Stimulated activated CD8-positive, alpha-beta memory T cell treated with anti-CD3 and anti-CD28 coated beads, Interleukin-12 subunit alpha, Interleukin-12 subunit beta, amount 100 ng/mL, for 1 hour (primary cell): ENCODE results near the gene YTHDC2.

Experiments used
- DNase-seq: peaks from one replicate; pipeline ENCODE4 v3.0.0-alpha.2; 2020; ENCODE audit warnings: low read depth

The YTHDC2 gene

DNA sequence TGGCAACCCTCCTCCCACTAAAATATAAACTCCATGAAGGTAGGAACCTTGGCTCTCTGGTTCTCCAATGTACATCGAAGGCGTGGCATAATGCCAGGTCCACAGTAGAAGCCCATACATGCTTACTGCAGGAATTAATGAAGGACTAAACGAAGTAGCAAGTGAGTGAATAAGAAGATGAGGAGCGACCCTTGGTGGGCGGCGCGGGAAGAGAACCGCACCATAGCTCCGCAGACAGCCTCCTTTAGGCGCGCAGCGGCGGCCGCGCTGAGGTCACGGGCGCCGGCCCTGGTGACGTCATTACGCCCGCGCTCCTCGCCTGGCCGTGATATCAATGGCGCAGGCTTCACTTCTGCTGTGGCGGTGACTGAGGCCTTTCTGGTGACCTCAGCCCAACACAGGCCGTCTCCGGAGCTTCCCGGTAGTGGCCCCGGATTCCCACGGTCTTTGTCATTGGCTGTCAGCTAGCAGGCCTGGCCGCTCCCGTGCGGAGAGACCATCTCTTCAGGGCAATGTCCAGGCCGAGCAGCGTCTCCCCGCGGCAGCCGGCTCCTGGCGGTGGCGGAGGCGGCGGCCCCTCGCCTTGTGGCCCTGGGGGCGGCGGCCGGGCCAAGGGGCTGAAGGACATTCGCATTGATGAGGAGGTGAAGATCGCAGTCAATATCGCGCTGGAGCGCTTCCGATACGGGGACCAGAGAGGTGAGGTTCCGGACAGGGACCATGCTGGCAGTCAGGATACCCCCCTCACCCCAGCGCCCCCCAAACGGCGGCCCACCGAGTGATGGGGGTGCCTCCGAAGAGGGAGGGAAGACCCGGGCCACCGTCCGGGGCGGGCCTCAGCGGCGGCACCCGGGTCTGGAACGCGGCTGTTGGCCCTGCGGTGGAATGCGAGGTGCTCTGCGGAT, at the start of gene YTHDC2:
Gene YTHDC2 (plus strand): TSS at position 311 of the 905 bp plus-strand sequence. CDS start 202 bp downstream, at position 513.
- peak; percentile 73 for DNase-seq

DNA sequence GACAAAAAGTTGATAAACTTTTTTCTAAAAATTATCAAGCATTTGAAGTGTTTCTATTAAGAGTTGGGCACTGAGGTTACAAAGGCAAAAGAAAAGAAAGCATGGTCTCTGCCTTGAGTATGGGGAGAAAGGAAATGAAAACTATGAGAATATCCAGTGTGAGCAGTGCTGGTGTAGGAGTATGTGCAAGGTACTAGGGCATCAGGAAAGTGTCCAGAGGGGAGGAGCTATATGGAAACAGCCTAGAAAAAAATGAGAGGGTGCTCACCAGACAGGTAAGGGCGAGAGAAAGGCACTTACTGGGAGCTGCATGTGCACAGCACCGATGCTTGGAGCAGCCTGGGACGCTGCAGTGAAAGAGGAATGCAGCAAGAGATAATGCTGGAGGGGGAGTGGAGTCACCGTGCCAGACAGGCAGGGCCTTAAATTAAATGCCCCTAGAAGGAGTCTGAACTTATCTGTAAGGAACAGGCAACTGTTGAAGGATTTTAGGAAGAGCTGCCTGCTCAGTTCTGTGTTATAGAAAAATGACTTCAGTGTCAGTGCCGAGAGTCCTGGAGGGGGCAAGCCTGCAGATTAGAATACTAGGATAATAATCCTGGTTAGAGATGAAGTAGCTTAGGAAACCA, 39.3 kb upstream of the YTHDC2 start:
- no peak for DNase-seq

DNA sequence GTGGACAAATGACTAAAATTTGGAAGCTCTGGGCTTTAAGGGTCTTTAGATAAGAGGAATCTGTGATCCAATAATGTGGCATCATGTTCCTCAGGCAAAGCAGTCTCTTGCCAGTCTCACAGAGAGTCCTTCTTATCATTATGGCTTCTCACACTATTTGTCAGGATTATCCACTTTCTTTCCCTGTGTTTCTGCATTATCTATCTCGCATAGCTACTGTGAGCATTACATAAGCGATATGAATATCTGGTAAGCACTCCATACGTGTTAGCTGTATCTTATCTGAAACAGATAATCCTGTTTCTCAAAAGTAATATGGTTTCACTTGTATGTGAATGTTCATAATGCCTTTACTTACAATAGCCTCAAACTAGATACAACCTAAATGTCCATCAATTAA, 34.8 kb upstream of the YTHDC2 start:
- DNase-seq = no peak

DNA sequence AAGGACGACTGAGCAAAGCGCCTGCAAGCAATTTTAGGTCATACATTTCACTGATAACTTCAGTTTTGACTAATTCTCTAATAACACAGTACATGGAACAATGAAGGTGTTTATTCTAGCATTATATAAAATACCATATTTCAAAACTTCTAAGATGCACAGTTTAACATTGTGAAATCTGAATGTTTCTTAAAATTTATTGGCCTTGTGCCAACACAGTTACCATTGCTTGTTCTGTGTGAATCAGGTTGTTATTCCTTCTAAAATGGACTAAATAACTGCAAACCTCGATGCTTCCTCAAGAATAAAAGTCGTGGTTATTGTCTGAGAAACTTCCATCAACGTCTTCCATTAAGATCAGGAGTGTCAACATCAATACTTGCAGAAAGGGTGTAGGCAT, 33.3 kb upstream of the YTHDC2 start:
- no peak for DNase-seq

DNA sequence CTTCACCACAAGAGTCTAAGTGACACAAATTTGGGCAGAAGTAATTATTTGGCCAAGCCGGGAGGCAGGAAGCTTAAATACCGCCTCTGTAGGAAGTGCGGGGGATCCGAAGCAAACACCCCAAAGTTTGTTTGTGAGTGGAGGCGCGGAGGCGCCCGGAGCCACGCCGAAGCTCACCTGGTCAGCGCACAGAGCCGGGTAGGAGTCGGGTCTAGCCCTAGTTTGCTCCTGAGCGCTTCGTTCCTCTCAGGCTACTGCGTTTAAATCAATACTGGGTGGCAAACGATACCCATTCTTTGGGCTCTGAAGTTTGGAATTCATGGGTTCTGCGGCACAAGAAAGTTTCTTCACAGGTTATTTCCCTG, 26.1 kb upstream of the YTHDC2 start:
- DNase-seq = no peak

DNA sequence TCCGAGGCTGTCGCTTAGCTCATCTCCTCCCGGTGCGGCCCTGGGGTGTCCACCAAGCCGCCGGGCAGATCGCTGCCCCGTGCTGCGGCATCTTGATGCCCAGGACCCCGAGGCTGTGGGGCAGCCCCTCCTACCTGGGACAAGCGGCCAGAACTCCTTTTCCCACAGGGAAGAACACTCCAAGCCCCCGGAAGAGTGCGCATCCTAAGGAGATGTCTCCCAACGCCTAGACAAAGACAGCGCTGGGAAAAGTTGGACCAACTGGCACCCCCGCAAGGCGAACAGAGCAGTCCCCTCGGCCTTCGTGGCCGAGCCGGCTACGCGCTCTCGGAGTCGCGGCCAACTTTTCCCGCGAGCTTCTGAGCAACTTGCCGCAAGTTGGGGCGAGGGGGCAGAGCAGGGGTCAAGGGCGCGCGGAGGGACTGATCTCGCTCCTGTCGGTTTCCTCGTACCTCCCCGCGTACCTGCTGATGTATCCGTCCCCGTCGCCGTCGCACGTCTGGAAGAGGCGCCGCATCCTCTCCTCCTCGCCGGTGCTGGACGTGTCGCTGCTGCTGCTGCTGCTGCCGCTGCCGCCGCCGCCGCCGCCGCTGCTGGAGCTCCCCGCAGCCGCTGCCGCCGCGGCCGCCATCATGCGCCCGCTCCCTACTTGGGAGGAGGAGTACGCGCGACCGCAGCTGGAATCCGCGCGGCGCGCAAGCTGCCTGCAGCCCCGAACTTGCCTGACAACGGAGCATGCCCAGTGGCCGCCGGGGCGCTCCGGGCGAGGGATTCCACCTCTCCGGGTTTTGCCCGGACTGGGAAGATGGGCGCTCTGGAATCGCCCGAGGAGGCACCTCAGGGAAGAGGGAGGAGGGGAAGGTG, 25.5 kb upstream of the YTHDC2 start, which contains the start of gene MCC:
Gene MCC (minus strand): TSS at position 673 of the 864 bp plus-strand sequence.
- DNase-seq = no peak

DNA sequence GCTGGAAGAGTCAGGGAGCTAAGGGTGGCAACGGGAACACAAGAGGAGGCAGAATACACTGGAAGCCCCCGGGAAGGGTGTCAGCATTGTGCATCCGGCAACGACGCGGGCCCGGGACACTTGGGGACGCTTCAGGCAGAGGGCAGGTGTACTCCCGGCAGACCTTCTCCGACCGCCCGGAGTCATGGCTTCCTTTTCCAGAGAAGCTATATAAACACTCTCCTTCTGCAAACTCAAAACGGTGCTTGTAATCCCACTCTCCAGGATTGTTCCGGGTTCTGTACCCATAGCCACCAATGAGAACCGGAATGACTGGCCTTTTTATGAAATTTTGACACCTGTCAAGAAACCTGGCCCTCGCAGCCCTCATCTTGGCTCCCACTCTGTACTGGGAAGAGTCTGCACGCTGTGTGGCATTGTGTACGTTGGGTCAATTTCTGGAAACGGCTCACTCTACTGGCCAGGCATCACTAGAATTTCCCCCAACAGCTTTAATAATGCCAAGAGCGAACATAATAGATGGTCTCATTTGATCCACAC, 24.8 kb upstream of the YTHDC2 start:
- no peak for DNase-seq

DNA sequence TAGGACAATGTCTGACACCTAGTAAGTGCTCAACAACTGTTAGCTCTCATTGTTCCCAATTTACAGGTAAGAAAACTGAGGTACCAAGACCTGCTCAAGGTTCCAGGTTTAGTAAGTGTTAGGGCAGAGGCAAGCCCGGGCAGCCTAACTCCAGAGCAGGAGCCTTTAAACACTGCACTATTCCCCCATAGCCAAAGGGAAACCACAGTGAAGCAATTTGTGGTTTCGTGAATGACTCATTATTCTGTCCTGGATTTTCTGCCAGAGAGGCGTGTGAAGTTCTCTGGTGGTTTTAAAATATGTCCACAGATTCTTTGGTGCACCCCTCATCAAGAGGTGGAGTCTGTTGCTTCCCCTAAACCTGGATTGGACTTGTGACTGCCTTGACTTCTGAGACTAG, 24.2 kb upstream of the YTHDC2 start:
- DNase-seq = no peak

DNA sequence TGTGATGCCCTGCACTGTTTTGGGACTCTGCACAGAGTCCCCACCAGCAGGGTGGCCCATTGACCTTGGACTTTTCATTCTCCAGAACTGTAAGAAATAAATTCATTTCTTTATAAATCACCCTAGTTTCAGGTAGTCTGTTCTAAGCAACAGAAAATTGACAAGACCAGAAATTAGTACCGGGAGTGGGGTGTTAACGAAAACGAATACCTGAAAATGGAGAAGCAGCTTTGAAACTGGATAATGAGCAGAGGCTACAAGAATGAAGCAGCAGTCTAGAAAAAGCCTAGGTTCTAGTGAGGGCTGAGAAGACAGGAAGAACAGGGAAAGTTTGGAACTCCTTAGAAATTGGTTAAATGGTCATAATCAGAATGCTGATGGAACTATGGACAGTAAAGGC, 23.2 kb upstream of the YTHDC2 start:
- no peak for DNase-seq

DNA sequence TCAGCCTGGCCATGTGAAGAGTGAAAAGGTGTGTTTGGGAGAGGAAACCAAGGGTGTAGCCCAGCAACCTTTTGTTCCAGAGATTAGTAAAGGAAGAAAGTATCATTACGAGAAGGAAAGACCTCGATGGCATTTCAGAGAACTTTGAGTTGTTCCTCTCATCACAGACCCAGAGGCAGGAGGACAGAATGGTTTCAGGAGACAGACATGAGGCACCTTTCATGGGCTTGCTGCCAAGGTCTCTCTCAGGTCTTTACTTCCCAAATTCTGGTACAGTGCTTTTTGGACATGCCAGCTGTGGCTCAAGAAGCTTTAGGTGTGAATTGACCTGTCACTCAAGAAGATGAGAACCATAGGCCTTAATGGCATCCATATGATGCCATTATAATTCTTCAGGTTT, 22.5 kb upstream of the YTHDC2 start:
- DNase-seq = no peak

DNA sequence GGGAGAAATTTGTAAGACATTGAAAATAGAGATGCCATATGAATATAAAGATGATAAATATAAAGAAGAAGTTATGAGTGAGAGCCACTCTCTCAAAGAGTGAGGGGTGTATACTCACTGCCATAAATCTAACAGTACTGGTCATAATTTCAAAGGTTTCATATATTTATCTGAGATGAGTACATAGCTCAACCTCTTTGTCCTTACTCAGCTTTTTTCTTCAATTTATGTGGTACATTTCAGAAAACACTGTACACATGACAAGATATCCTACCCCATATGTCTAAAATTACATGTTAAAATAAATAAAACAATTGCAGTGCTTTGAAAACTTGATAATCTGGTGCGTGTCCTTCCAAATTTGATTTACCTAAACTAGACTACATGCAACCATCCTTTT, 20.0 kb upstream of the YTHDC2 start:
- DNase-seq = no peak

DNA sequence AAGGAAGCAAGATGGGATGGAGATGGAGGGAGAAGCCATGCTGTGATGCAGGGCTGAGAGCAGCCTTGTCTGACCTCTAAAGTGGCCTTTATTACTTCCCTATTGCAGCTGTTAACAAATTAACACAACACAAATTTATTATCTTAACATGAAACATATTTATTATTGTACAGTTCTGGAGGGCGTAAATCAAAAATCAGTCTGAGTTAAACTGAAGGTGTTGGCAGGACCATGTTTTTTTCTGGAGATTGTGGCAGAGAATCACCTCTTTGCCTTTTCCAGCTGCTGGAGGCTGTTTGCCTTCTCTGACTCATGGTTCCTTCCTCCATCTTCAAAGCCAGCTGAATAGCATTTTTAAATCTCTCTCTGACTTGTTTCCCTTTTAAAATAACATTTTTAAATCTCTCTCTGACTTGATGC, 18.1 kb upstream of the YTHDC2 start:
- DNase-seq = no peak

DNA sequence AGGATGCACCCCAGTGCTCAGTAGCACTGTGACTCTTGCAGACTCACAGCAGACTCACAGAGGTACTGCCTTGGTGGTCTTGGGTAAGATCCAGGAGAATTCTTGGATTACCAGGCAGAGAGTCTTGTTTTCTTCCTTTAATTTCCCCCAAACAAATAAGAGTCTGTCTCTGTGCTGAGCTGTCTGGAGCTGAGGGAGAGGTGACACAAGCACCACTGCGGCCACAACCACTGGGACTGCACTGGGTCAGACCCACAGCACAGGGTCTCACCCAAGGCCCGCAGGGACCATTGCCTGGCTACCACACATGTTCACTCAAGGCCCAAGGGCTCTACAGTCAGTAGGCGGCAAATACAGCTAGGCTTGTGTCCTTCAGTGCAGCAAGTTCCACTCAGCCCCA, 11.4 kb upstream of the YTHDC2 start:
- DNase-seq = no peak

DNA sequence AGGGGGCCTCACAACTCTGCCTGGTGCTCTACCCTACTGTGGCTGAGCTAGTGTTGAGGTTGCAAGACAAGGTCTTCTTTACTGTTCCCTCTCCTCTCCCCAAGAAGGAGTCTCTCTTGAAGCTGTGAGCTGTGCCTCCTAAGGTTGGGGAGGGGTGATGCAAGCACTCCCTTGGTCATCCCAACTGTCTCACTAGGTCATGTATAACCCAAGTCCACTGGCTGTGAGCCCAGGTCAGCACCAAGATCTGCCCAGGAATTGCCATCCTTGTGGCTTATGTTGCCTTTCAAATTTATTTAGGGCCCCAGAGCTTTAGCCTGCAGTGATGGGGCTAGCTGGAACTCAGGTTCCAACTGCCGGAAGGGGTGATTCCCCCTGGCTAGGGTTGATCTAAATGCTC, 10.3 kb upstream of the YTHDC2 start:
- no peak for DNase-seq

DNA sequence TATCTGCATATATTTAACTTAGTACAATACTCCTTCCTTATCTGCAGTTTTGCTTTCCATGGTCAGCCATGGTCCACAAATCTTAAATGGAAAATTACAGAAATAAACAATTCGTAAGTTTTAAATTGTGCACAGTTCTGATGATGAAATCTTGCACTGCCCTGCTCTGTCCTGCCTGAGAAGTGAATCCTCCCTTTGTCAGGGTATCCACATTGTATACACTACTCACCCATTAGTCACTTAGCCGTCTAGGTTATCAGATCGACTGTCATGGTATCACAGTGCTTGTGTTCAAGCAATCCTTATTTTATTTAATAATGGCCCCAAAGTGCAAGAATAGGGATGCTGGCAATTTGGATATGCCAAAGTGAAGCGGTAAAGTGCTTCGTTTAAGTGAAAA, 8.3 kb upstream of the YTHDC2 start:
- DNase-seq = no peak

DNA sequence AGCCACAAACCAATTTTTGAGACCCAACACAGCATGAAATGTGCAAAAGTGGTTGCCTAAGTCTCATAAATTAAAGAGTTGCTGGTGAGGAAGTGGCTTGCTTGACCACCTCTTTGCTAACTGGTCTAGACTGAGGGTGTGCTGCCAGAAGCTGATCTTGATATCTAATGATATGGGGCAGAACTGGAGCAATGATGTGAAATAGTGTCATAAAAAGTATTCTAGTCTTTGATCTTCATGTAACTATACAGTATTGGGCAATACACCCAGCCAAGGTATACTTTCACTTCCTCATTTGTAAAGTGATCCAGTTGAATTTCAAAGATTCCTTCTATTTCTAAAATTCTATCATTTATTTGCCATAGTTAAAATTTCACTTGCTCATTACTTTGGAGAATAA, 5.9 kb upstream of the YTHDC2 start:
- DNase-seq = no peak

DNA sequence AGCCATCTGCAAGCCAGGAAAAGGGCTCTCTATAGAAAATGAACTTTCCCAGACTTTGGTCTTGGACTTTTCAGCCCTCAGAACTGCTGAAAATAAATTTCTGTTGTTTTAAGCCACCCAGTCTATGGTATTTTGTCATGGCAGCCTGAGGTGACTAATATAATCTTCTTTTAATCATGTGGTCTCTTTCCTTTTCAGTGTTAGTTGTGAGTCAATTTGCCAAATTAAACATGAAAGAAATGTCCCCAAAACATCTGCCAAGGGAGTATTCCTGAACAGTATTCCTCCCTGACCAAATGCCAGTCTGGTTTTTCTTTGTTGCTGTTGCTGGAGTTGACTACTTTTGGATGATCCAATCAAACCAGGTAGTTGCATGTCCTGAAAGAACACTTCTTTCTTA, 4.7 kb upstream of the YTHDC2 start:
- DNase-seq = no peak

DNA sequence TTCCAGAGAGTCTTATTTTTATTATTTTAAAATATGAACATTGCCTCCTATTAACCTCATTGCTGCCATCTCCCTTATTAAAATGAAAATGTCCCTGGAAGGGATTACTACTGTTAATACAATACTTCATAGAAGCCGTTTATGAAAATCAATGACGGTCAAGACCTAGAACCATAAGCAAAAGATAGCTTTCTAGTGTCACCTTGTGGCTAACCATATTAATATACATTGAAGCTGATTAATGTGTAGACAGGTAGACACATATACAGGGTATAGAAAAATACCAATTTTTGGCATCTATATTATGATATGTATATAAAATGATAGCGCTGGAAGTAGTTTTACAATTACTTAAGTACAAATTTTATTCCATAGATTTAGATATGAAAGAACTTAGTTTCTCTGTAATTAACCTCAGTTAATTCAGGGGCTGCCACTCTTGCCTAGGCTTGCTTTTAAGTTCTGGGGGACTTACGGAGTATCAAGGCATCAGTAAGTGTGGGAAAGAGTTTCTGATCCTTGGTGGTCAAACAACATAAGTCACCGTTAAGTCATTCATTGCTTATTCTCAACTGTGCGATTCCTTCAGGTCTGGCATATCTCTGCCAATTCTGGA, 2.5 kb upstream of the YTHDC2 start:
- no peak for DNase-seq

DNA sequence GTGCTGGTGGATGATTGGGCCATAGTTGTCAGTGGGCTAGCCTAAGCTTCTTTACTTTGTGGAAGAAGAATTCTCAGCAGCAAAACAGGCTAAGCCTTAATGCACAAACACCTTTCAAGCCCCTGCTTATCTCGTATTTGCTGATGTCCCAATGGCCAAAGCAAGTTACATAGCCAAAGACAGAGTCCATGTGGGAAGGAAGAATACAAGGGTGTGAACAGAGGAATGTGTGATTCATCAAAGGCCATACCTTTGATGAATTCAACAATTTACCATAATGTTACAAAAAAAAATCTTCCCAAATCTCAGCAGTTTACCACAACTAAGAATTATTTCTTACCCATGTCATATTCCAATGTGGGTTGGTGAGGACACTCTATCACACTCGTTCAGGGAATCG, 1.2 kb upstream of the YTHDC2 start:
- no peak for DNase-seq

DNA sequence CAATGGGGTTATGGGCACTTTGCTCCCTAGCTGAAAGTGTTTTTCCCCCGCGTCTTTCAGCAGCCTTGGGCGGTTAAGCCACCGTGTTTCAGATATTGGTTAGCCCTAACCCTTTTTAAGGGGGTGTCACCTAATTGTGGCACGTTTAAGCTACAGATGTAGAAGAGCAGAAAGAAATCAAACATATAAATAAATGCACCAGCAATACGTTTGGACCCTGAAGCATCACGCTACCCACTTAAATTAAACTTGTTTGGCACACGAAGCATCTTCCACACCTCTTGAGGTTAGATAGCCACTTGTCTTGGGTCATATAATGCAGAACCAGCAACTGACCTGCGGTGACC, 768 bp downstream of the YTHDC2 start:
- DNase-seq = no peak

DNA sequence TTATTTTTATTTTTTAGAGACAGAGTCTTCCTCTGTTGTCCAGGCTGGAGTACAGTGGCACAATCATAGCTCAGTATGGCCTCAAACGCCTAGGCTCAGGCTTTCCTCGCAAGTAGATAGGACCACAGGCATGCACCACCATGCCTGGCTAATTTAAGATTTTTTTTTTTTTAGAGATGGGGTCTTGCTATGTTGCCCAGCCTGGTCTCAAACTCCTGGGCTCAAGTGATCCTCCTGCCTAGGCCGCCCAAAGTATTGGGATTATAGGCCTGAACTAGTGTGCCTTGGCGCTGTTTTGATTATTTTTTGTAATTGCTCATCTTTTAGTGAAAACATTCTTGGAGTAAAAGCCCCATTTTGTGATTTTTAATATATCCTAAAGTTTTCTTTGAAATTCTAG, 5.4 kb downstream of the YTHDC2 start:
- DNase-seq = no peak

DNA sequence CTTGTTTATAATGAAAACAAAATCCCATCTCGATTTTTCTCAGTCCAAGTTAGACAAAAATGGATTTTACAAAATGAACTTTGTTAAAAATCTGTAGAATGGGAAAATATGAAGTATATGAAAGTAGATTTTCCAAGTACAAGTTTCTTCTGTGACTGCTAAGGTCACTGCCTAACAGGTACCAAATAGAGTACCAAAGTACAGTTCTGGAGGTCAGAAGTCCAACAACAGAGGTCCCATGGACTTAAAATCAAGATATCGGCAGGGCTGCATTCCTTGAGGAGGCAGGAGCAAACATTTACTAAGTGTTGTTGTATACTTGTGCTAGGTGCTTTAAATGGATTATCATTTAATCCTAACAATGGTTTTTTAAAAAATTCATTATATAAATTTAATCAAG, 5.9 kb downstream of the YTHDC2 start:
- DNase-seq = no peak
